ENCODE data around the gene TAF9.
A peak's percentile ranks its signal among the peaks of the same experiment; 100 is the strongest.

GRCh38 chr5:69414885-69415583 lies 45.7 kb upstream of the TAF9 start, which contains the start of gene MARVELD2:
- TF ChIP-seq CTCF (IDR thresholded peaks at IDR 0.05) (peak in 4 of 6 experiments; percentile 9 to 36 (median 18)), POLR2A (IDR thresholded peaks at IDR 0.05) (no peak)
